ENCODE measurements around the gene CBARP.

Gene CBARP

DNA sequence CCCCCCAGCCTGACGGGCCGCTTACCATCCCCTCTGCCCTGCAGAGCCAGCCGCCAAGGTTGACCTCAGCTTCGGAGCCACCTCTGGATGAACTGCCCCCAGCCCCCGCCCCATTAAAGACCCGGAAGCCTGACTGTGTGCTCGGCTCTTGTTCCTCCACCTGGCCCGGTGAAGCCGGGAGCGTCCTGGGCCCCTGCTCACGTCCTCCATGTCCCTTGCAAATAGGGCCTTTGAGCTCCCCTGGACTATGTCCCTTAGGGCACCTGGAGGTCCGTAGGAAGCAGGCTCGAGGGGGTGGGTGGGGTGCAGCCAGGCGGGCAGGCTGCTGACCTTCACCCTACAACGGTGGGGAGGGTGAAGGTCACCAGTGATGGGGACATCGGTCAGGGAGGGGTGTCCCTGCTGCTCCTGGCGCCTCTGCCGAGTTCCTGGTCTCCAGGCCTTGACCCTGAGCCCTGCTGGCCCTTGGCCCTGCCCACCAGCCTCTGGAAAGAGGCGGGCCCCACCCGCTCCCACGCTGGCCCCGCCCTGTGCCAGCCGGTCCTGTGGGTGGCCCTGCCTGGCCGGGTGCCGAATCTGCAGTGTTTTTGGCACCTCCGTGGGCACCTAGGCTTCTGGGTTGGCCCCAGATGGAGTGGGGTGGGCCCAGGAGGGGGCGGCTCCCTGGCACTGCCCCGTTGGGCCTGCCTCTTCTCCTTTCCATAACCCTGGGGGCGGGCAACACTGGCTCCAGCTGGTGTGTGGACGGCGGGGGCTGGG, 7.1 kb upstream of the CBARP start:
- no peak for TF ChIP-seq MAX (IDR thresholded peaks at IDR 0.05; ENCODE audit: low read depth, low read length)
- TF ChIP-seq POLR2A (IDR thresholded peaks at IDR 0.05; ENCODE audit: extremely low read depth, insufficient read length) = no peak
- TF ChIP-seq, protein P1, sequence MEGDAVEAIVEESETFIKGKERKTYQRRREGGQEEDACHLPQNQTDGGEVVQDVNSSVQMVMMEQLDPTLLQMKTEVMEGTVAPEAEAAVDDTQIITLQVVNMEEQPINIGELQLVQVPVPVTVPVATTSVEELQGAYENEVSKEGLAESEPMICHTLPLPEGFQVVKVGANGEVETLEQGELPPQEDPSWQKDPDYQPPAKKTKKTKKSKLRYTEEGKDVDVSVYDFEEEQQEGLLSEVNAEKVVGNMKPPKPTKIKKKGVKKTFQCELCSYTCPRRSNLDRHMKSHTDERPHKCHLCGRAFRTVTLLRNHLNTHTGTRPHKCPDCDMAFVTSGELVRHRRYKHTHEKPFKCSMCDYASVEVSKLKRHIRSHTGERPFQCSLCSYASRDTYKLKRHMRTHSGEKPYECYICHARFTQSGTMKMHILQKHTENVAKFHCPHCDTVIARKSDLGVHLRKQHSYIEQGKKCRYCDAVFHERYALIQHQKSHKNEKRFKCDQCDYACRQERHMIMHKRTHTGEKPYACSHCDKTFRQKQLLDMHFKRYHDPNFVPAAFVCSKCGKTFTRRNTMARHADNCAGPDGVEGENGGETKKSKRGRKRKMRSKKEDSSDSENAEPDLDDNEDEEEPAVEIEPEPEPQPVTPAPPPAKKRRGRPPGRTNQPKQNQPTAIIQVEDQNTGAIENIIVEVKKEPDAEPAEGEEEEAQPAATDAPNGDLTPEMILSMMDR (IDR thresholded peaks at IDR 0.05; ENCODE audit: low read depth, low read length) = no peak
- no peak for TF ChIP-seq MYC (IDR thresholded peaks at IDR 0.05; ENCODE audit: low read depth, low read length)
- DNase-seq (ENCODE audit: low read depth) = no peak
- H3K4me3 ChIP-seq (ENCODE audit: low read depth, low read length) = no peak overlapping the region

DNA sequence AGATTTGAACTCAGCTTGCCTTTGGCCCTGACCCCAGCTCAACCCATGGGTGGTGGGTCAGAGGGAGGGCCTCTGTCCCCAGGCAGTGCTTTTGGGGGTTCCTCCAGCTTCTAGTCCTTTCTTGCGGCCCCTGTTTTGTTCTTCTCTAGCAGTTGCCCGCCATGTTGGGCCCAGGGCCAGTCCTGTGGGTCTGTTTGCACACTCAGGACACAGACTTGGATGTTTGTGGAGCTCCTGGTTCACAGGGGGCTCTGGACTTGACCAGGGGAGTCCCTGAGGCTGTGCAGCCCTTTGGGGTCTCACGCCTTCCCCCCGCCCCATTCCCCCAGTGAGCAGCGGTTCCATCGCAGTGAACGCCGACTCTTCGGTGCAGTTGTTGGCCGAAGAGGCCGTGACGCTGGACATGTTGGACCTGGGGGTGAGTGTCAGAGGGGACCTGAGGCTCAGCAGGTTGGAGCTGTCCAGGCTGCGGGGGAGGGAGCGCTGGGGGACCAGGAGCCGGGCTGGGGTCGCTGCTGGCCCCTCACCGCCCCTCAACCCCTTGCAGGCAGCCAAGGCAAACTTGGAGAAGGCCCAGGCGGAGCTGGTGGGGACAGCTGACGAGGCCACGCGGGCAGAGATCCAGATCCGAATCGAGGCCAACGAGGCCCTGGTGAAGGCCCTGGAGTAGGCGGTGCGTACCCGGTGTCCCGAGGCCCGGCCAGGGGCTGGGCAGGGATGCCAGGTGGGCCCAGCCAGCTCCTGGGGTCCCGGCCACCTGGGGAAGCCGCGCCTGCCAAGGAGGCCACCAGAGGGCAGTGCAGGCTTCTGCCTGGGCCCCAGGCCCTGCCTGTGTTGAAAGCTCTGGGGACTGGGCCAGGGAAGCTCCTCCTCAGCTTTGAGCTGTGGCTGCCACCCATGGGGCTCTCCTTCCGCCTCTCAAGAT, 6.2 kb upstream of the CBARP start:
- peak; percentile 81 for DNase-seq (ENCODE audit: low read depth)
- H3K4me3 ChIP-seq (ENCODE audit: low read depth, low read length) = no peak overlapping the region
- TF ChIP-seq, protein P1 (IDR thresholded peaks at IDR 0.05; ENCODE audit: low read depth, low read length) = peak; percentile 69
- TF ChIP-seq MYC (IDR thresholded peaks at IDR 0.05; ENCODE audit: low read depth, low read length) (no peak), MAX (IDR thresholded peaks at IDR 0.05; ENCODE audit: low read depth, low read length) (peak; percentile 29; the same call in 1 of the 2 replicates), POLR2A (IDR thresholded peaks at IDR 0.05; ENCODE audit: extremely low read depth, insufficient read length) (no peak)

- DNase-seq (ENCODE audit: low read depth) = peak; percentile 92
- peak within 1 kb of the TSS; percentile 62 for H3K4me3 ChIP-seq (ENCODE audit: low read depth, low read length)
- TF ChIP-seq, protein P1 (IDR thresholded peaks at IDR 0.05; ENCODE audit: low read depth, low read length) = no peak
- TF ChIP-seq POLR2A (IDR thresholded peaks at IDR 0.05; ENCODE audit: extremely low read depth, insufficient read length) (peak; percentile 45), MAX (IDR thresholded peaks at IDR 0.05; ENCODE audit: low read depth, low read length) (peak; percentile 11; the same call in 1 of the 2 replicates), MYC (IDR thresholded peaks at IDR 0.05; ENCODE audit: low read depth, low read length) (0 out of 2 replicates have a peak, but pooled peaks have one; percentile 32)
Observed at GRCh38 chr19:1241417-1242095, 3.8 kb upstream of the CBARP start, which contains the start of gene ATP5F1D. ATP5F1D (plus strand) TSS chr19:1241751; CDS start chr19:1241851, 100 bp downstream.

DNA sequence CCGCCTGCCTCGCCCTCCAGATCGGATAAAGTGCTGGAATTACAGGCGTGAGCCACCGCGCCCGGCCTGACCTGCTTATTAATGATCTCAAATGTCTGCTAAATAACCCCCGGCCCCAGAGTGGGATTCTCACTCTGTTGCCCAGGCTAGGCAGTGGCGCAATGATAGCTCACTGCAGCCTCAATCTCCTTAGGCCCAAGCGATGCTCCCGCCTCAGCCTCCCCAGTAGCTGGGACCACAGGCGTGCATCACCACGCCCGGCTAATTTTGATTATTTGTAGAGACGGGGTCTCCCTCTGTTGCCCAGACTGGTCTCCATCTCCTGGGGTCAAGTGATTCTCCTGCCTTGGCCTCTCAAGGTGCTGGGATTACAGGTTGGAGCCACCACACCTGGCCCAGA, 3.1 kb upstream of the CBARP start:
- TF ChIP-seq MYC (IDR thresholded peaks at IDR 0.05; ENCODE audit: low read depth, low read length) (no peak), POLR2A (IDR thresholded peaks at IDR 0.05; ENCODE audit: extremely low read depth, insufficient read length) (no peak), MAX (IDR thresholded peaks at IDR 0.05; ENCODE audit: low read depth, low read length) (no peak)
- TF ChIP-seq, protein P1 (IDR thresholded peaks at IDR 0.05; ENCODE audit: low read depth, low read length) = no peak
- DNase-seq (ENCODE audit: low read depth) = no peak
- H3K4me3 ChIP-seq (ENCODE audit: low read depth, low read length) = no peak overlapping the region
